Measurements from ENCODE around the gene ARHGAP32.
A peak's percentile ranks its signal among the peaks of the same experiment; 100 is the strongest.
"Not testable (repeated sequence)": the region's sequence is repeated elsewhere in the genome, so short reads cannot be mapped to it uniquely, and the experiment has no call there.

The ARHGAP32 gene

DNA sequence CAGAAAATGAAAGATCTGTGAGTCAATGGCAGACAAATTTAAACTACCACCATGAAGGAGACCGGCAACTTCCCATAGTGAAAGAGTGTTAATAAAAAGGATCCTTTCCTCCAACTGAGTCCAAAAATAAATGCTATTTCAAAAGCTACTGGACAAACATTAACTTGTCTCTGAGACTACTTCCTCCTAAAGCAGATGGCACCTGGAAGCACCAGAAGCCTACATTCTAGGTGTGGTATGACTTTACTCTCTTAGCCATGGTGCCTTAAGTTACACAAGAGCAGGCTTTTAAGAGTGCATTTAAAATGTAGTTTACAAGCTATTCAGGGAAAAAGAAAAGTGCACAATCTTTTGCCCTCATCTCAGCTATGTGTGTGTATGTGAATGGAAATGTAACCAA is 2.5 kb downstream of the ARHGAP32 start:
- in situ Hi-C loops (cut with HindIII; ENCODE audit: low pct_unique_long_range_greater_than_20kb, low sequenced_read_pairs), result no loop called here
- peak in 1 of 2 experiments; percentile 49 for DNase-seq (ENCODE audit: low read depth in 1 of 2, low spot score in 1 of 2)
- TF ChIP-seq JUND (IDR thresholded peaks at IDR 0.05; ENCODE audit: low read depth), result no peak

DNA sequence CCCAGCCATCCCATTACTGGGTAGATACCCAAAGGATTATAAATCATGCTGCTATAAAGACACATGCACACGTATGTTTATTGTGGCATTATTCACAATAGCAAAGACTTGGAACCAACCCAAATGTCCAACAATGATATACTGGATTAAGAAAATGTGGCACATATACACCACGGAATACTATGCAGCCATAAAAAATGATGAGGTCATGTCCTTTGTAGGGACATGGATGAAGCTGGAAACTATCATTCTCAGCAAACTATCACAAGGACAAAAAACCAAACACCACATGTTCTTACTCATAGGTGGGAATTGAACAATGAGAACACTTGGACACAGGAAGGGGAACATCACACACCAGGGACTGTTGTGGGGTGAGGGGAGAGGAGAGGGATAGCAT is 7.0 kb downstream of the ARHGAP32 start:
- DNase-seq (ENCODE audit: low read depth in 1 of 2, low spot score in 1 of 2); in situ Hi-C loops (cut with HindIII; ENCODE audit: low pct_unique_long_range_greater_than_20kb, low sequenced_read_pairs): not testable (repeated sequence)

- in situ Hi-C loops (cut with HindIII; ENCODE audit: low pct_unique_long_range_greater_than_20kb, low sequenced_read_pairs), result no loop called here
- TF ChIP-seq JUND (IDR thresholded peaks at IDR 0.05; ENCODE audit: low read depth), result no peak
- no peak for DNase-seq (ENCODE audit: low read depth in 1 of 2, low spot score in 1 of 2)
Measured at GRCh38 chr11:129184581-129184980, 7.5 kb downstream of the ARHGAP32 start.

- TF ChIP-seq JUND (IDR thresholded peaks at IDR 0.05; ENCODE audit: low read depth), result no peak
- in situ Hi-C loops (cut with HindIII; ENCODE audit: low pct_unique_long_range_greater_than_20kb, low sequenced_read_pairs), result no loop called here
- DNase-seq (ENCODE audit: low read depth in 1 of 2, low spot score in 1 of 2), result no peak
Measured at GRCh38 chr11:129167315-129167714, 24.8 kb downstream of the ARHGAP32 start.

GRCh38 chr11:129163714-129164164 is 28.4 kb downstream of the ARHGAP32 start:
- DNase-seq (ENCODE audit: low read depth in 1 of 2, low spot score in 1 of 2), result no peak
- no peak for TF ChIP-seq JUND (IDR thresholded peaks at IDR 0.05; ENCODE audit: low read depth)
- in situ Hi-C loops (cut with HindIII; ENCODE audit: low pct_unique_long_range_greater_than_20kb, low sequenced_read_pairs), result no loop called here

- DNase-seq (ENCODE audit: low read depth in 1 of 2, low spot score in 1 of 2), result peak in 1 of 2 experiments; percentile 37
- in situ Hi-C loops (cut with HindIII; ENCODE audit: low pct_unique_long_range_greater_than_20kb, low sequenced_read_pairs), result not testable (repeated sequence)
Measured at GRCh38 chr11:129157080-129157479, 35.0 kb downstream of the ARHGAP32 start.

GRCh38 chr11:129155745-129156144 is 36.4 kb downstream of the ARHGAP32 start:
- in situ Hi-C loops (cut with HindIII; ENCODE audit: low pct_unique_long_range_greater_than_20kb, low sequenced_read_pairs), result no loop called here
- DNase-seq (ENCODE audit: low read depth in 1 of 2, low spot score in 1 of 2), result no peak
- no peak for TF ChIP-seq JUND (IDR thresholded peaks at IDR 0.05; ENCODE audit: low read depth)

- TF ChIP-seq JUND (IDR thresholded peaks at IDR 0.05; ENCODE audit: low read depth), result no peak
- in situ Hi-C loops (cut with HindIII; ENCODE audit: low pct_unique_long_range_greater_than_20kb, low sequenced_read_pairs), result no loop called here
- peak in 1 of 2 experiments; percentile 75 for DNase-seq (ENCODE audit: low read depth in 1 of 2, low spot score in 1 of 2)
Measured at GRCh38 chr11:129148487-129148886, 43.6 kb downstream of the ARHGAP32 start.

- TF ChIP-seq JUND (IDR thresholded peaks at IDR 0.05; ENCODE audit: low read depth), result no peak
- DNase-seq (ENCODE audit: low read depth in 1 of 2, low spot score in 1 of 2), result no peak
- in situ Hi-C loops (cut with HindIII; ENCODE audit: low pct_unique_long_range_greater_than_20kb, low sequenced_read_pairs), result no loop called here
Measured at GRCh38 chr11:129146191-129146590, 45.9 kb downstream of the ARHGAP32 start.

- no peak for TF ChIP-seq JUND (IDR thresholded peaks at IDR 0.05; ENCODE audit: low read depth)
- DNase-seq (ENCODE audit: low read depth in 1 of 2, low spot score in 1 of 2), result no peak
- in situ Hi-C loops (cut with HindIII; ENCODE audit: low pct_unique_long_range_greater_than_20kb, low sequenced_read_pairs), result no loop called here
Measured at GRCh38 chr11:129145276-129145675, 46.8 kb downstream of the ARHGAP32 start.

DNA sequence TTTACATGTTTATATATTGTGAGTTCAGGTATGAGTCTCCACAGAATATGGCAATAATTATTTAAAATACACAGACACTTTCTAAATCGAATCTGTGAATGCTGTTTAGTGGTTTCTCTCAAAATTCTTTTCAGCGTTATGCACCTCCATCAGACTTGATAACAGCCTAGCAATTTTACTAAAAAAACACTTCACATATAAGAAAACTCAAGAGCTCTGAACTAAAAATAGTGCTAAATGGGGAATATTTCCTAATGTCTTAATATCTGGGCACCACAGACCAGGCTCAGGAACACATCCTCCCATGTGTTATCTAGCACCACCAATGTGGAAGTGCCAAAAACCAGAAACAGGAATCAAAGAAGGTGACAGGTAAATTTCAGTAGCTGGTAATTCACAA is 47.9 kb downstream of the ARHGAP32 start:
- in situ Hi-C loops (cut with HindIII; ENCODE audit: low pct_unique_long_range_greater_than_20kb, low sequenced_read_pairs), result no loop called here
- DNase-seq (ENCODE audit: low read depth in 1 of 2, low spot score in 1 of 2), result no peak
- no peak for TF ChIP-seq JUND (IDR thresholded peaks at IDR 0.05; ENCODE audit: low read depth)

DNA sequence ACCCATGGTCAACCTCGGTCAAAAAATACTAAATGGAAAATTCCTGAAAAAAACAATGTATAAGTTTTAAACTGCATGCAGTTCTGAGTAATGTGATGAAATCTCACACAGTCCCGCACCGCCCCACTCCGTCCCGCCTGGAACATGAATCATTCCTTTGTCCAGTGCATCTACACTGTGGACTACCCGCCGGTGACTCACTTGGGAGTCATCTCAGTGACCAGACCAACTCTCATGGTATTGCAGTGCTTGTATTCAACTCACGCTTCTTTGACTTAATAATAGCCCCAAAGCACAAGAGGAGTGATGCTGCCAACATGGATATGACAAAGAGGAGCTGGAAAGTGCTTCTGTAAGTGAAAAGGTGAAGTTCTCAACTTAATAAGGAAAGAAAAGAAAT is 48.8 kb downstream of the ARHGAP32 start:
- TF ChIP-seq JUND (IDR thresholded peaks at IDR 0.05; ENCODE audit: low read depth), result no peak
- peak; percentile 35 to 84 for DNase-seq (ENCODE audit: low read depth in 1 of 2, low spot score in 1 of 2)
- in situ Hi-C loops (cut with HindIII; ENCODE audit: low pct_unique_long_range_greater_than_20kb, low sequenced_read_pairs), result no loop called here

DNA sequence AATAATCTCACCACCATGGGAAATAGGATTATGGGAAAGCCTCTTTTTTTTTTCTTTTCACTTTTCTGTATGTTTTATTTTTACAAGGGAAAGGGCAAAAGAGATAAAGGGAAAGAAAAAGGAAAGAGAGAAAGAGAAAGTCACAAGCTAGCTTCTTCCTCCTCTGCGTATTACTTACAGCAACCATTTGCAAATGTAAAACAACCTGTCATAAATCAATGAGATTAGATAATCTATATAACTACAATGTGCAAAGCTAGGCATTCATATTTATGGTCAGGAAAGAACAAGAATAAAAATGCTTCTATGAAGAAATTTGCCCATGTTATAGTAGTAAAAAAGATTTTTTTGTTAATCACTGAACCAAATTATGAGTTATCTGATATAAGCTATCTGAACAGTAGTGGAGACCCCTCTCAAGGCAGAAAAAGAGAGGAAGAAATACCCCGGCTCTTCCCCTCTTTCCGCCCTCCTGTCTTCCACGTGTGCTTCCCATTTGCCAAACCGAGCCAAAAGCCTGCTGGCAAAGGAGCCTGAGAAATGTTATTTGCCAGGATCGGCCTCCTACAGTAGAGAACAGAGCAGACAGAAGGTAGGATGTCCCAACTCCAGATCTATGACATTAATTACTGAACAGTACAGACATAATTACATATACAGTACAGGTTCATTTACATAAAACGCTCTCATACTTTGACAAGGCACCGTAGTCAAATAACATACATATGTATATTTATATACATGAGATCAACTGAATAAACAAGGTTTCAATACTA is 50.2 kb downstream of the ARHGAP32 start:
- no peak for TF ChIP-seq JUND (IDR thresholded peaks at IDR 0.05; ENCODE audit: low read depth)
- in situ Hi-C loops (cut with HindIII; ENCODE audit: low pct_unique_long_range_greater_than_20kb, low sequenced_read_pairs), result no loop called here
- DNase-seq (ENCODE audit: low read depth in 1 of 2, low spot score in 1 of 2), result peak in 1 of 2 experiments; percentile 60

GRCh38 chr11:129131316-129131715 is 60.8 kb downstream of the ARHGAP32 start:
- in situ Hi-C loops (cut with HindIII; ENCODE audit: low pct_unique_long_range_greater_than_20kb, low sequenced_read_pairs), result no loop called here
- no peak for TF ChIP-seq JUND (IDR thresholded peaks at IDR 0.05; ENCODE audit: low read depth)
- no peak for DNase-seq (ENCODE audit: low read depth in 1 of 2, low spot score in 1 of 2)

- in situ Hi-C loops (cut with HindIII; ENCODE audit: low pct_unique_long_range_greater_than_20kb, low sequenced_read_pairs); DNase-seq (ENCODE audit: low read depth in 1 of 2, low spot score in 1 of 2): not testable (repeated sequence)
Measured at GRCh38 chr11:129128881-129129620, 63.1 kb downstream of the ARHGAP32 start.

Data from T47D (cell line).